Activated CD4-positive, alpha-beta T cell treated with anti-CD3 and anti-CD28 coated beads, Interleukin-2, Interleukin-4, amounts not matched to agents 100 ng/mL and 50 ng/mL, durations not matched to agents 16 hours and 8 hours (primary cell): Measurements from ENCODE around the gene SDE2.
"Not testable (repeated sequence)": the region's sequence is repeated elsewhere in the genome, so short reads cannot be mapped to it uniquely, and the experiment has no call there.

Experiments used
- DNase-seq: peaks from one replicate; pipeline ENCODE4 v3.0.0-alpha.2; 2020; ENCODE audit warnings: low spot score

SDE2 gene

DNA sequence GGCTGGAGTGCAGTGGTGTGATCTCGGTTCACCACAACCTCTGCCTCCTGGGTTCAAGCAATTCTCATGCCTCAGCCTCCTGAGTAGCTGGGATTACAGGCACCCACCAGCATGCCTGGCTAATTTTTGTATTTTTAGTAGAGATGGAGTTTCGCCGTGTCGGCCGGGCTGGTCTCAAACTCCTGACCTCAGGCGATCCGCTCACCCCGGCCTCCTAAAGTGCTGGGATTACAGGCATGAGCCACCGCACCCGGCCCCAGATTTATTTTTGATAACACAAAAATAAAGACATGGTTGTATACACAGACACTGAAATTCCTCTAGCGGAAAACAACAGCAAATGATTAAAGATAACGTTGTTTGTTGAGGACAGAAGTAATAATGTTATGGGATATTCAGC, 24.0 kb downstream of the SDE2 start:
- not testable (repeated sequence) for DNase-seq

GRCh38 chr1:225974454-225974853, 24.7 kb downstream of the SDE2 start:
- DNase-seq = no peak

GRCh38 chr1:225973158-225973557, 26.0 kb downstream of the SDE2 start:
- DNase-seq = no peak

DNA sequence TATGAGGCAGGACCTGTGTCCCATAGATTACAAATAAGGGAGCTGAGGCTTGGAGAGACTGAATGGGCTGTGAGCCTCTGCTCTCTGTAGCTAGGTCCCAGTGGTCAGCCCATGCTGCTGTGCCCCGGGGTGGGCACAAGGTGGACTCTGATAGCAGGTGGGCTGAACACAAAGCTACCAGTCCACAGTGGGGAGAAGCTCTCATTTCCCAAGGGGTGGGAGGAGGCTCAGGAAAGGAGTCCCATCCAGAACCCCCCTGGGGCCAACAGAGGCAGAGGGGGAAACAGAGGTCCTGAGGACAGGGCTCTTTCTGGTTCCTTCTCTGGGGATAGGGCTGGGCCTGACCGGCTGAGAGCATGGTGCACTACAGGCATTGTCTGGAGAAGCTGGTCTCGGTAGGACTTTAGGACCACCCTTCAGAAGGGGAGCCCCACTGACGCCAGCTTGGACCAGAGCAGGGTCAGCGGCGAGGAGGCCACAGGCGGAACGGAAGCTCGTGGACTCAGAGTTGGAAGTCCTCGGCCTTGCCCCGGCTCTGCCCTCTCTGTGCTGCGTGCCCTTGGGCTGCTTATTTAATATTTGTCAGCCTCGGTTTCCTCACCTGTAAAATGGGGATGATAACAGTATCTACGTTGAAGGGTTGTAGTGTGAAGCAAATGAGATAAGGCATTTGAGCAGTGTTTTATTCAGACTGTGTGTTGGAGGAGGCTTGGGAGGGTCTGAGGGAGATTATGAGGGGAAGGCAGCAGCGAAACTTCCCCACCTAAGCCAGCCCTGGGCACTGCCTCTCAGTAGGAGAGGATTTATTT, 26.6 kb downstream of the SDE2 start:
- no peak for DNase-seq

DNA sequence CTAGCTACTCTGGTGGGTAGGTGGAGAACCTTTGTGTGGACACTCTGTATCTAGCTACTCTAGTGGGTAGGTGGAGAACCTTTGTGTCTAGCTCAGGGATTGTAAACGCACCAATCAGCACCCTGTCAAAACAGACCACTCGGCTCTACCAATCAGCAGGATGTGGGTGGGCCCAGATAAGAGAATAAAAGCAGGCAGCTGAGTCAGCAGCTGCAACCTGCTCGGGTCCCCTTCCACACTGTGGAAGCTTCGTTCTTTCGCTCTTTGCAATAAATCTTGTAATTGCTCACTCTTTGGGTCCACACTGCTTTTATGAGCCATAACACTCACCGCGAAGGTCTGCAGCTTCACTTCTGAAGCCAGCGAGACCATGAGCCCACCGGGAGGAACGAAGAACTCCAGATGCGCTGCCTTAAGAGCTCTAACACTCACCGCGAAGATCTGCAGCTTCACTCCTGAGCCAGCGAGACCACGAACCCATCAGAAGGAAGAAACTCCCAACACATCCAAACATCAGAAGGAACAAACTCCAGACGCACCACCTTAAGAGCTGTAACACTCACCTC, 28.5 kb downstream of the SDE2 start:
- DNase-seq = not testable (repeated sequence)

DNA sequence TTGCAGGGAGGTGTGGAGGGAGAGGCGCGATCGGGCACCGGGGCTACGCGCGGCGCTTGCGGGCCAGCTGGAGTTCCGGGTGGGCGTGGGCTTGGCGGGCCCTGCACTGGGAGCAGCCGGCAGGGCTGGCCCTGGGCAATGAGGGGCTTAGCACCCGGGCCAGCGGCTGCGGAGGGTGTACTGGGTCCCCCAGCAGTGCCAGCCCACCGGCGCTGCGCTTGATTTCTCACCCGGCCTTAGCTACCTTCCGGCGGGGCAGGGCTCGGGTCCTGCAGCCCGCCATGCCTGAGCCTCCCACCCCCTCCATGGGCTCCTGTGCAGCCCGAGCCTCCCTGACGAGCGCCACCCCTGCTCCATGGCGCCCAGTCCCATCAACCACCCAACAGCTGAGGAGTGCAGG, 29.4 kb downstream of the SDE2 start:
- DNase-seq = not testable (repeated sequence)

DNA sequence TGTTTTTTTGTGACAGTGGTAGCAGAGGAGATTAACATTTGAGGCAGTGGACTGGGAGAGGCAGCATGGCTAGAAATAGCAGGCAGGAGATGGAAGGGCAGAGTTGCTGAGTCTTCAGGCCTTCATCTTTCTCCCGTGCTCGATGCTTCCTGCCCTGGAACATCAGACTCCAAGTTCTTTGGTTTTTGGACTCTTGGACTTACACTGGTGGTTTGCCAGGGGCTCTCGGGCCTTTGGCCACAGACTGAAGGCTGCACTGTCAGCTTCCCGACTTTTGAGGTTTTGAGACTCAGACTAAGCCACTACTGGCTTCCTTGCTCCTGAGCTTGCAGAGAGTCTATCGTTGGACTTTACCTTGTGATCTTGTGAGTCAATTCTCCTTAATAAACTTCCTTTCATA, 33.9 kb downstream of the SDE2 start:
- no peak for DNase-seq

GRCh38 chr1:225963735-225964530, 35.2 kb downstream of the SDE2 start:
- DNase-seq = no peak

DNA sequence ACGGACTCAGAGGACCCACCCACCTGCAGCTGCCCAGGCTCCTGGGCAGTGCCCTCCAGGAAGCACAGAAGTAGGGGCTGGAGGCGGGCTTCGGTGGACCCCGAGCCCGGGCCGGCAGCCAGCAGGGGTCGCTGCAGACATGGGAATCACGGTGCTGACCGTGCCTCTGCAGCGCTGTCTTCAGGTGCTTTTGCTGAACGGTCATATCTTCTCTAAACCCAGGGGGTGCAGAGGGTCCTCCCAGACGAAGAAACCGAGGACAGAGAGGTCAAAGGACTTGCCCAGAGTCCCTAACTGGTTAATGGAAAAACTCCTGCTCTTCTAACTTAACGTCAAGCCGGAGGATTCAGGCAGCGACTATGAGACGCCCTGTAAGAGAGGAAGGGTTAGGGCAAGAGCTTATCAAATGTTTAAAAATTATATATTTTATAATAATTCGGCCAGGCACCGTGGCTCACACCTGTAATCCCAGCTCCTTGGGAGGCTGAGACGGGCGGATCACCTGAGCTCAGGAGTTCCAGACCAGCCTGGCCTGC, 36.6 kb downstream of the SDE2 start:
- DNase-seq = peak; percentile 60

GRCh38 chr1:225961659-225962439, 37.3 kb downstream of the SDE2 start:
- no peak for DNase-seq

- no peak for DNase-seq
Observed at GRCh38 chr1:225958041-225958440, 41.1 kb downstream of the SDE2 start.

GRCh38 chr1:225954753-225955152, 44.4 kb downstream of the SDE2 start:
- no peak for DNase-seq

- DNase-seq = no peak
Observed at GRCh38 chr1:225953315-225953714, 45.8 kb downstream of the SDE2 start.

GRCh38 chr1:225950905-225951497, 48.1 kb downstream of the SDE2 start:
- no peak for DNase-seq

DNA sequence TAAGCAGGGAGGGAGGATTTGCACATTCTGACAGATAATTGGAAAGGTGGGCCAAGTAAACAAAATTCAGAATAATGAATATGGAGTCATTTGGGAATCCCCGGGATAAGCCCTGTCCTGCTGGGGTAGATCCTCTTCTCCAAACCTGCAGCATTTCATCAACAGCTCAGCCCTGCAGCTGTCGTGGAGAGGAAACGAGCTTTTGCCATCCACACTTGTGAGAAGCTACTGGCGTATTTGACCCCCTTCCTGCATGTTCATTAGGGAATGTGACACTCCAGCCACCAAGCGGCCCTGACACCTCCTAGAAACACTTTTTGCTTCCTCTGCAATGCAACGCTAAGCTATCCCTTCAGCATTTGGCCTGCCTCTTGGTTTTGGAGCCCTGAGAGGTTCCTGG, 50.1 kb downstream of the SDE2 start:
- no peak for DNase-seq

DNA sequence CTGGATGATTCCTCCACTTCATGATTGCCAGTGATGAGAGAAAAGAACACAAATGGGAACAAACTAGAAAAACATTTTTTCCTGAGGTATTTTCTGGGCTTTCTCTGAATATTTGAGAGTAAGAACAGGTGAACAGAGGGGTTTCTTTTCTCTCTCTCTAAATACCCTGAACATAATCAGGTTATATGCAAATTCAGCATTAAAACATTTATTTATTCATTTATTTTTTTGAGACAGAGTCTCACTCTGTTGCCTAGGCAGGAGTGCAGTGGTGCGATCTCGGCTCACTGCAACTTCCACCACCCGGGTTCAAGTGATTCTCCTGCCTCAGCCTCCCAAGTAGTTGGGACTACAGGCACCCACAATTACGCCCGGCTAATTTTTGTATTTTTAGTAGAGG, 52.3 kb downstream of the SDE2 start:
- no peak for DNase-seq

- no peak for DNase-seq
Observed at GRCh38 chr1:225946082-225946620, 53.0 kb downstream of the SDE2 start.

DNA sequence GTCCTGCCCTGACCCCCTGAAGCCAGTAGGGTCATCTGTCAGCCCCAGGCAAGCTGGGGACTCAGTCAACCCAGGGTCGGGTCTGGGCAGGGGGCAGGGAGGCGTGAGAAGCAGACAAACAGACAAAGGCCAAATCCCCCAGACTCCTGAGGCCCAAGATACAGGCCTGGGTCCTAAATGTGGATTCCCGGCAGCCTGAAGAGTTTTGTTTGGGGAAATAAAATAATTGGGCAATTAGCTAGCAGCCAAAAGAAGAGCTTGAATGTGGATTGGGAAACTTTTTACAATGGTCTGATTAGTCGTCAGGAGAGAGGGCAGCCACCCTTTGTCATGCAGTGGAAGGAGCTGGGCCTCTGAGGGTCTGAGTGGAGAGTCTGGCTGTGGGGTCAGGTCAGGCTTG, 53.6 kb downstream of the SDE2 start:
- DNase-seq = no peak

DNA sequence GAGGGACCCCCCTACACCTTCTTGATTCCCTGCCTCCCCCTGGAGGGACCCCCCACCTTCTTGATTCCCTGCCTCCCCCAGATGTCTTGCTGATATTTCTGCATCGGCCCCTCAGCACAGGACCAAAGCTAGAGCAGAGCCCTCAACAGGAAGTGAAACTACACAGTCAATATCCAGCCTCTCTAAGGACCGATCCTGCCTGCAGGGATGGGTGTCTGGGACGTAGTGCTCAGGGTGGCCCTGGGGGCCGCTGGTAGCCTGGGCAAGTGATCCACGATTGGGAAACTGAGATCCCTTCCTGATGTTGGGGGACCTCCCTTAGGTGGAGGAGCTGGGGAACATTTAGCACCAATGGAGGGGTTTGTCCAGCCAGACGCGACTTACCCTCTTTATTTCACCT, 54.2 kb downstream of the SDE2 start:
- no peak for DNase-seq

DNA sequence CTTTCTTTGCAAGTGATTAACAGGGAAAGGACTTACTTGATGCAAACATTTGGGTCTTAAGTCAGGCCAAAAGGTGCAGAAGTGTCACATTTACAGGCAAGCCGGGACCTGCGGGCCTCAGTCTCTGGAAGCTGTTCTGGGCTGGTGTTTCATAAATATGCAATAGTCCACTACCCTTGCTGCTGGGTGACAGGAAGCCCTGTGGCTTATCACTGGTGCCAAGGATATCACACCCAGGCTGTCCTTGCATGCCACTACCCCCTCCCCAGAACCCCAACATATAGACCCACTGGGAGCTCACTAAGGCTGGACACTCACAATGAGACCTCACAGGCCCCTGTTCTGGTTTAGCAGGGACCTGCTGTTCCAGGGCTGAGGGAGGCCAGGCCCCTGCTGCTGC, 54.8 kb downstream of the SDE2 start:
- DNase-seq = no peak

GRCh38 chr1:225943582-225943981, 55.6 kb downstream of the SDE2 start:
- no peak for DNase-seq
